GM12892 (cell line): ENCODE data around the gene FGR.

ENCODE experiments used
- POLR2AphosphoS5 ChIP-seq: IDR thresholded peaks from 2 replicates; pipeline ENCODE4 v1.6.1; 2011; ENCODE audit warnings: low read depth, low read length, control low read depth
- TAF1 ChIP-seq: IDR thresholded peaks from 2 replicates; pipeline ENCODE4 v1.6.1; 2011; ENCODE audit warnings: low read depth, mild to moderate bottlenecking, control low read depth, low read length, borderline replicate concordance

- TF ChIP-seq POLR2AphosphoS5 (no peak), TAF1 (no peak)
These were observed 13.7 kb downstream of the FGR start for GRCh38 chr1:27621051-27621920.
